EL (cell line): ENCODE results near the gene NOA1.

ENCODE experiments used
- DNase-seq: peaks from one replicate; pipeline ENCODE4 v3.0.0-alpha.2; 2016

NOA1 gene

GRCh38 chr4:56977321-56978012 lies at the start of gene NOA1:
NOA1 (minus strand) TSS chr4:56977606; CDS start chr4:56977585, 21 bp downstream.
- peak; percentile 98 for DNase-seq

GRCh38 chr4:57023104-57023503 lies 45.7 kb upstream of the NOA1 start:
- DNase-seq: peak; percentile 95

GRCh38 chr4:57020467-57021101 lies 43.2 kb upstream of the NOA1 start:
- DNase-seq: peak; percentile 79

- DNase-seq: no peak
These were observed 41.6 kb upstream of the NOA1 start for GRCh38 chr4:57018980-57019379.

- no peak for DNase-seq
These were observed 36.2 kb upstream of the NOA1 start for GRCh38 chr4:57013543-57014120.

GRCh38 chr4:56999751-57000150 lies 22.3 kb upstream of the NOA1 start:
- no peak for DNase-seq

- DNase-seq: no peak
These were observed 18.1 kb upstream of the NOA1 start for GRCh38 chr4:56995525-56995924.

- DNase-seq: peak; percentile 53
These were observed 12.9 kb upstream of the NOA1 start for GRCh38 chr4:56990109-56990905.

- DNase-seq: no peak
These were observed 9.5 kb upstream of the NOA1 start for GRCh38 chr4:56986952-56987351.

- DNase-seq: no peak
These were observed 8.8 kb upstream of the NOA1 start for GRCh38 chr4:56986192-56986591.

- DNase-seq: peak; percentile 57
These were observed 4.4 kb upstream of the NOA1 start for GRCh38 chr4:56981795-56982201.

GRCh38 chr4:56979421-56980072 lies 2.1 kb upstream of the NOA1 start:
- peak; percentile 37 for DNase-seq

GRCh38 chr4:56978750-56979303 lies 1.4 kb upstream of the NOA1 start, which contains the start of gene POLR2B:
POLR2B (plus strand) TSS chr4:56978896; CDS start chr4:56978986, 90 bp downstream.
- peak; percentile 95 for DNase-seq

- DNase-seq: no peak
These were observed 527 bp downstream of the NOA1 start for GRCh38 chr4:56976837-56977320.

- DNase-seq: peak; percentile 17
These were observed 1.0 kb downstream of the NOA1 start for GRCh38 chr4:56976283-56976836.

- no peak for DNase-seq
These were observed 4.1 kb downstream of the NOA1 start for GRCh38 chr4:56973336-56973735.

GRCh38 chr4:56972809-56973208 lies 4.6 kb downstream of the NOA1 start:
- DNase-seq: no peak

- DNase-seq: no peak
These were observed 5.0 kb downstream of the NOA1 start for GRCh38 chr4:56972389-56972788.

- DNase-seq: no peak
These were observed 6.0 kb downstream of the NOA1 start for GRCh38 chr4:56971383-56971782.

GRCh38 chr4:56961107-56961500 lies 16.3 kb downstream of the NOA1 start:
- no peak for DNase-seq

GRCh38 chr4:56959100-56959499 lies 18.3 kb downstream of the NOA1 start:
- DNase-seq: no peak

GRCh38 chr4:56958111-56958517 lies 19.3 kb downstream of the NOA1 start:
- DNase-seq: peak; percentile 87
